RWPE2 (cell line): Measurements from ENCODE around the gene LMNB1.

Experiments
- ATAC-seq: fragments of 200-7000 bp; cut with Tn5 transposase; 3 replicates; pipeline ENCODE4 v1.9.1; 2021; ENCODE audit warnings: low read depth
- DNase-seq: peaks from one replicate; pipeline ENCODE4 v3.0.0-alpha.2; 2020; ENCODE audit warnings: low spot score
- H3K27ac ChIP-seq: fragments of 450-650 bp; 2 replicates; pipeline ENCODE4 v1.5.1; 2017; ENCODE audit warnings: mild to moderate bottlenecking; ENCODE audit not compliant: poor library complexity, severe bottlenecking
- H3K27me3 ChIP-seq: fragments of 250-450 bp; sonication (Bioruptor Pico); 2 replicates; pipeline ENCODE4 v1.5.1; 2021; ENCODE audit warnings: mild to moderate bottlenecking, moderate library complexity; ENCODE audit not compliant: insufficient read depth, poor library complexity, severe bottlenecking
- H3K36me3 ChIP-seq: fragments of 250-450 bp; sonication (Bioruptor Pico); 2 replicates; pipeline ENCODE4 v1.5.1; 2020; ENCODE audit warnings: low read depth, mild to moderate bottlenecking, moderate library complexity
- H3K4me1 ChIP-seq: fragments of 250-450 bp; sonication (Bioruptor Pico); 2 replicates; pipeline ENCODE4 v1.5.1; 2021; ENCODE audit warnings: mild to moderate bottlenecking, moderate library complexity; ENCODE audit not compliant: insufficient read depth, poor library complexity, severe bottlenecking
- H3K4me3 ChIP-seq: fragments of 250-450 bp; sonication (Bioruptor Pico); 2 replicates; pipeline ENCODE4 v1.5.1; 2021; ENCODE audit warnings: mild to moderate bottlenecking, moderate library complexity; ENCODE audit not compliant: severe bottlenecking
- H3K9me3 ChIP-seq: fragments of 250-450 bp; sonication (Bioruptor Pico); 2 replicates; pipeline ENCODE4 v1.5.1; 2021; ENCODE audit warnings: mild to moderate bottlenecking, moderate library complexity; ENCODE audit not compliant: severe bottlenecking
- CTCF ChIP-seq: fragments of 450-650 bp; IDR thresholded peaks from one replicate; pipeline ENCODE4 v1.5.1; 2017; ENCODE audit warnings: mild to moderate bottlenecking, moderate library complexity; ENCODE audit not compliant: poor library complexity, severe bottlenecking

LMNB1 gene

GRCh38 chr5:126829098-126829497, 52.2 kb downstream of the LMNB1 start:
- DNase-seq (no peak), ATAC-seq (no peak)
- TF ChIP-seq CTCF = no peak
- Histone ChIP-seq H3K4me3 (no peak overlapping the region), H3K4me1 (no peaks in the 10 kb centered on the region), H3K27me3 (no peaks in the 10 kb centered on the region), H3K27ac (no peak overlapping the region), H3K9me3 (no peaks in the 10 kb centered on the region), H3K36me3 (peaks cover 97% of the 10 kb centered on the region)

GRCh38 chr5:126830061-126830460, 53.1 kb downstream of the LMNB1 start:
- Histone ChIP-seq H3K4me1 (no peaks in the 10 kb centered on the region), H3K27ac (no peak overlapping the region), H3K9me3 (no peaks in the 10 kb centered on the region), H3K27me3 (no peaks in the 10 kb centered on the region), H3K36me3 (peaks cover 99% of the 10 kb centered on the region), H3K4me3 (no peak overlapping the region)
- no peak for TF ChIP-seq CTCF
- DNase-seq (no peak), ATAC-seq (no peak)

- Histone ChIP-seq H3K9me3 (no peaks in the 10 kb centered on the region), H3K4me3 (no peak overlapping the region), H3K27ac (no peak overlapping the region), H3K36me3 (peaks cover 99% of the 10 kb centered on the region), H3K4me1 (no peaks in the 10 kb centered on the region), H3K27me3 (no peaks in the 10 kb centered on the region)
- no peak for TF ChIP-seq CTCF
- ATAC-seq (no peak), DNase-seq (no peak)
Measured at GRCh38 chr5:126831156-126831555, 54.2 kb downstream of the LMNB1 start.

- ATAC-seq (no peak), DNase-seq (no peak)
- Histone ChIP-seq H3K4me3 (no peak overlapping the region), H3K36me3 (peaks cover 71% of the 10 kb centered on the region), H3K9me3 (no peaks in the 10 kb centered on the region), H3K27me3 (no peaks in the 10 kb centered on the region), H3K4me1 (no peaks in the 10 kb centered on the region), H3K27ac (no peak overlapping the region)
- no peak for TF ChIP-seq CTCF
Measured at GRCh38 chr5:126836778-126837177, 59.8 kb downstream of the LMNB1 start.

- TF ChIP-seq CTCF = no peak
- peaks cover 66% of the 10 kb centered on the region for H3K36me3 ChIP-seq
- no peak overlapping the region for H3K27ac ChIP-seq
- no peaks in the 10 kb centered on the region for H3K27me3 ChIP-seq
- H3K4me1 ChIP-seq = no peaks in the 10 kb centered on the region
- no peak overlapping the region for H3K4me3 ChIP-seq
- ATAC-seq (no peak), DNase-seq (no peak)
- H3K9me3 ChIP-seq = no peaks in the 10 kb centered on the region
Measured at GRCh38 chr5:126837242-126837641, 60.3 kb downstream of the LMNB1 start.
